ENCODE measurements around the gene CORIN.

Gene CORIN

GRCh38 chr4:47650584-47651130 lies 187.2 kb downstream of the CORIN start:
- no peak for DNase-seq (ENCODE audit: low spot score)

GRCh38 chr4:47647544-47647943 lies 190.3 kb downstream of the CORIN start:
- DNase-seq (ENCODE audit: low spot score) (no peak), ATAC-seq (ENCODE audit: low read depth) (no peak)
- Histone ChIP-seq H3K36me3 (ENCODE audit: low read depth) (no peaks in the 10 kb centered on the region), H3K9me3 (ENCODE audit: severe bottlenecking) (no peaks in the 10 kb centered on the region), H3K27me3 (ENCODE audit: insufficient read depth, poor library complexity, severe bottlenecking) (peaks cover 19% of the 10 kb centered on the region), H3K4me3 (ENCODE audit: severe bottlenecking) (no peak overlapping the region), H3K4me1 (ENCODE audit: insufficient read depth, poor library complexity, severe bottlenecking) (no peaks in the 10 kb centered on the region), H3K27ac (ENCODE audit: poor library complexity, severe bottlenecking) (no peak overlapping the region)
- TF ChIP-seq CTCF (IDR thresholded peaks at IDR 0.05; ENCODE audit: poor library complexity, severe bottlenecking), result no peak

More at GRCh38 chr4:47650584-47651130, 187.2 kb downstream of the CORIN start:
- ATAC-seq (ENCODE audit: low read depth), result no peak
- no peak for TF ChIP-seq CTCF (IDR thresholded peaks at IDR 0.05; ENCODE audit: poor library complexity, severe bottlenecking)
- no peaks in the 10 kb centered on the region for H3K9me3 ChIP-seq (ENCODE audit: severe bottlenecking)
- H3K27me3 ChIP-seq (ENCODE audit: insufficient read depth, poor library complexity, severe bottlenecking), result peaks cover 19% of the 10 kb centered on the region
- no peak overlapping the region for H3K4me3 ChIP-seq (ENCODE audit: severe bottlenecking)
- H3K4me1 ChIP-seq (ENCODE audit: insufficient read depth, poor library complexity, severe bottlenecking), result no peaks in the 10 kb centered on the region
- H3K36me3 ChIP-seq (ENCODE audit: low read depth), result no peaks in the 10 kb centered on the region
- H3K27ac ChIP-seq (ENCODE audit: poor library complexity, severe bottlenecking), result no peak overlapping the region

GRCh38 chr4:47647029-47647428 lies 190.8 kb downstream of the CORIN start:
- H3K27me3 ChIP-seq (ENCODE audit: insufficient read depth, poor library complexity, severe bottlenecking), result peaks cover 19% of the 10 kb centered on the region
- ATAC-seq (ENCODE audit: low read depth) (no peak), DNase-seq (ENCODE audit: low spot score) (no peak)
- TF ChIP-seq CTCF (IDR thresholded peaks at IDR 0.05; ENCODE audit: poor library complexity, severe bottlenecking), result no peak
- H3K4me1 ChIP-seq (ENCODE audit: insufficient read depth, poor library complexity, severe bottlenecking), result no peaks in the 10 kb centered on the region
- no peaks in the 10 kb centered on the region for H3K9me3 ChIP-seq (ENCODE audit: severe bottlenecking)
- H3K4me3 ChIP-seq (ENCODE audit: severe bottlenecking), result no peak overlapping the region
- H3K36me3 ChIP-seq (ENCODE audit: low read depth), result no peaks in the 10 kb centered on the region
- H3K27ac ChIP-seq (ENCODE audit: poor library complexity, severe bottlenecking), result no peak overlapping the region

- no peaks in the 10 kb centered on the region for H3K4me1 ChIP-seq (ENCODE audit: insufficient read depth, poor library complexity, severe bottlenecking)
- peaks cover 19% of the 10 kb centered on the region for H3K27me3 ChIP-seq (ENCODE audit: insufficient read depth, poor library complexity, severe bottlenecking)
- no peak for TF ChIP-seq CTCF (IDR thresholded peaks at IDR 0.05; ENCODE audit: poor library complexity, severe bottlenecking)
- no peak overlapping the region for H3K4me3 ChIP-seq (ENCODE audit: severe bottlenecking)
- no peak overlapping the region for H3K27ac ChIP-seq (ENCODE audit: poor library complexity, severe bottlenecking)
- H3K9me3 ChIP-seq (ENCODE audit: severe bottlenecking), result no peaks in the 10 kb centered on the region
- ATAC-seq (ENCODE audit: low read depth), result no peak
- no peak for DNase-seq (ENCODE audit: low spot score)
- no peaks in the 10 kb centered on the region for H3K36me3 ChIP-seq (ENCODE audit: low read depth)
Measured at GRCh38 chr4:47646372-47646771, 191.5 kb downstream of the CORIN start.

GRCh38 chr4:47643845-47644244 lies 194.0 kb downstream of the CORIN start:
- ATAC-seq (ENCODE audit: low read depth), result no peak
- TF ChIP-seq CTCF (IDR thresholded peaks at IDR 0.05; ENCODE audit: poor library complexity, severe bottlenecking), result no peak

More at GRCh38 chr4:47643845-47644244, 194.0 kb downstream of the CORIN start:
- Histone ChIP-seq H3K36me3 (ENCODE audit: low read depth) (no peaks in the 10 kb centered on the region), H3K27ac (ENCODE audit: poor library complexity, severe bottlenecking) (no peak overlapping the region), H3K4me1 (ENCODE audit: insufficient read depth, poor library complexity, severe bottlenecking) (no peaks in the 10 kb centered on the region), H3K9me3 (ENCODE audit: severe bottlenecking) (no peaks in the 10 kb centered on the region), H3K27me3 (ENCODE audit: insufficient read depth, poor library complexity, severe bottlenecking) (no peaks in the 10 kb centered on the region), H3K4me3 (ENCODE audit: severe bottlenecking) (no peak overlapping the region)
- no peak for DNase-seq (ENCODE audit: low spot score)

Measured in RWPE2 (cell line).